Stimulated activated CD4-positive, alpha-beta T cell treated with anti-CD3 and anti-CD28 coated beads, TNF-alpha, amount 100 ng/mL, for 24 hours (primary cell): ENCODE measurements around the gene MYO3B.

Source experiments
- DNase-seq, 3 experiments: peaks; one replicate each; pipeline ENCODE4 v3.0.0-alpha.2; 2020; ENCODE audit warnings: low read depth in 3 of 3

Gene MYO3B

GRCh38 chr2:170553748-170554147 is 375.8 kb downstream of the MYO3B start:
- no peak for DNase-seq

GRCh38 chr2:170554278-170554955 is 376.5 kb downstream of the MYO3B start:
- no peak for DNase-seq

- DNase-seq = no peak
These were observed 385.0 kb downstream of the MYO3B start for GRCh38 chr2:170562928-170563327.

- no peak for DNase-seq
These were observed 385.5 kb downstream of the MYO3B start for GRCh38 chr2:170563401-170563800.

- DNase-seq = no peak
These were observed 388.2 kb downstream of the MYO3B start for GRCh38 chr2:170566138-170566537.

GRCh38 chr2:170567429-170567828 is 389.5 kb downstream of the MYO3B start:
- no peak for DNase-seq

GRCh38 chr2:170568511-170568910 is 390.6 kb downstream of the MYO3B start:
- no peak for DNase-seq

- no peak for DNase-seq
These were observed 393.7 kb downstream of the MYO3B start for GRCh38 chr2:170571612-170572011.

GRCh38 chr2:170573671-170574070 is 395.7 kb downstream of the MYO3B start:
- no peak for DNase-seq

GRCh38 chr2:170576296-170576695 is 398.3 kb downstream of the MYO3B start:
- DNase-seq = no peak

GRCh38 chr2:170577356-170577755 is 399.4 kb downstream of the MYO3B start:
- no peak for DNase-seq

GRCh38 chr2:170578606-170579005 is 400.7 kb downstream of the MYO3B start:
- no peak for DNase-seq

- no peak for DNase-seq
These were observed 401.6 kb downstream of the MYO3B start for GRCh38 chr2:170579511-170579910.

GRCh38 chr2:170582313-170582712 is 404.4 kb downstream of the MYO3B start:
- DNase-seq = no peak

- no peak for DNase-seq
These were observed 405.0 kb downstream of the MYO3B start for GRCh38 chr2:170582751-170583463.

- no peak for DNase-seq
These were observed 407.1 kb downstream of the MYO3B start for GRCh38 chr2:170585067-170585466.

- DNase-seq = no peak
These were observed 408.7 kb downstream of the MYO3B start for GRCh38 chr2:170586571-170587095.

GRCh38 chr2:170587117-170587516 is 409.2 kb downstream of the MYO3B start:
- DNase-seq = no peak

GRCh38 chr2:170587922-170588321 is 410.0 kb downstream of the MYO3B start:
- no peak for DNase-seq

- DNase-seq = no peak
These were observed 410.8 kb downstream of the MYO3B start for GRCh38 chr2:170588729-170589128.

- DNase-seq = no peak
These were observed 418.6 kb downstream of the MYO3B start for GRCh38 chr2:170596576-170596975.

GRCh38 chr2:170598067-170598395 is 420.1 kb downstream of the MYO3B start:
- DNase-seq = no peak

GRCh38 chr2:170601489-170601888 is 423.5 kb downstream of the MYO3B start:
- DNase-seq = no peak
